HEK293 (cell line): ENCODE measurements around the gene LIN52.

Experiments
- CTCF ChIA-PET: fragments of 350-600 bp; formaldehyde crosslinking; extraction: SDS; loops from one replicate; lab custom pipeline; 2021; ENCODE audit warnings: antibody characterized with exemption; lab: Yijun Ruan, JAX
- POLR2A ChIA-PET: fragments of 300-600 bp; formaldehyde crosslinking; extraction: SDS; loops from one replicate; lab custom pipeline; 2020; ENCODE audit warnings: antibody characterized with exemption, inconsistent platforms; lab: Yijun Ruan, JAX
- H3K27ac ChIP-seq: fragments of 200-500 bp; sonication (Bioruptor generic); 2 replicates; pipeline ENCODE4 v1.5.1; 2014; ENCODE audit warnings: low read depth, low read length, control low read depth, inconsistent platforms; ENCODE audit errors: extremely low read depth
- H3K36me3 ChIP-seq, 2 experiments: fragments of 200-500 bp in 1 of 2; sonication (Bioruptor generic) in 1 of 2; 1 replicate in 1 of 2; 2 replicates in 1 of 2; pipeline ENCODE4 v1.5.1; 2014 to 2017; ENCODE audit warnings: inconsistent platforms in 2 of 2, low read length in 2 of 2; ENCODE audit not compliant: control insufficient read depth in 2 of 2, insufficient read depth in 1 of 2
- H3K4me1 ChIP-seq: fragments of 200-500 bp; sonication (Bioruptor generic); 2 replicates; pipeline ENCODE4 v1.5.1; 2014; ENCODE audit warnings: mild to moderate bottlenecking, low read length, inconsistent platforms; ENCODE audit not compliant: control insufficient read depth, insufficient read depth
- H3K4me3 ChIP-seq: 2 replicates; pipeline ENCODE4 v1.5.1; 2011; ENCODE audit warnings: low read depth, mild to moderate bottlenecking, control low read depth, low read length, moderate library complexity
- H3K9me3 ChIP-seq: fragments of 200-500 bp; sonication (Bioruptor generic); 2 replicates; pipeline ENCODE4 v1.5.1; 2014; ENCODE audit warnings: low read depth, low read length, inconsistent platforms; ENCODE audit not compliant: control insufficient read depth, insufficient read depth
- CTCF ChIP-seq: fragments of 450-650 bp; formaldehyde crosslinking; IDR thresholded peaks from 2 replicates; pipeline ENCODE4 v1.5.1; 2016; ENCODE audit warnings: missing biosample characterization, missing genetic modification characterization
- FEZF1 ChIP-seq: fragments of 450-650 bp; formaldehyde crosslinking; IDR thresholded peaks from 2 replicates; pipeline ENCODE4 v1.5.1; 2016; ENCODE audit warnings: missing biosample characterization, missing genetic modification characterization
- RBAK ChIP-seq: fragments of 450-650 bp; formaldehyde crosslinking; IDR thresholded peaks from 2 replicates; pipeline ENCODE4 v1.5.1; 2016; ENCODE audit warnings: missing biosample characterization, missing genetic modification characterization
- SCRT1 ChIP-seq: fragments of 450-650 bp; formaldehyde crosslinking; IDR thresholded peaks from 2 replicates; pipeline ENCODE4 v1.5.1; 2016; ENCODE audit warnings: missing biosample characterization, missing genetic modification characterization, borderline replicate concordance
- YY2 ChIP-seq: fragments of 450-650 bp; formaldehyde crosslinking; IDR thresholded peaks from 2 replicates; pipeline ENCODE4 v1.5.1; 2016; ENCODE audit warnings: missing biosample characterization, missing genetic modification characterization
- ZBTB6 ChIP-seq: fragments of 450-650 bp; formaldehyde crosslinking; IDR thresholded peaks from 2 replicates; pipeline ENCODE4 v1.5.1; 2017; ENCODE audit warnings: missing biosample characterization, missing genetic modification characterization
- ZEB2 ChIP-seq: fragments of 450-650 bp; formaldehyde crosslinking; IDR thresholded peaks from 2 replicates; pipeline ENCODE4 v1.5.1; 2016; ENCODE audit warnings: missing biosample characterization, missing genetic modification characterization
- ZFP69B ChIP-seq: fragments of 450-650 bp; formaldehyde crosslinking; IDR thresholded peaks from 2 replicates; pipeline ENCODE4 v1.5.1; 2016; ENCODE audit warnings: missing biosample characterization, missing genetic modification characterization
- ZNF112 ChIP-seq: fragments of 450-650 bp; formaldehyde crosslinking; IDR thresholded peaks from 2 replicates; pipeline ENCODE4 v1.5.0; 2017; ENCODE audit warnings: missing biosample characterization, missing genetic modification characterization
- ZNF132 ChIP-seq: fragments of 450-650 bp; formaldehyde crosslinking; IDR thresholded peaks from 2 replicates; pipeline ENCODE4 v1.5.1; 2017; ENCODE audit warnings: missing biosample characterization, missing genetic modification characterization, borderline replicate concordance
- ZNF175 ChIP-seq: fragments of 450-650 bp; formaldehyde crosslinking; IDR thresholded peaks from 2 replicates; pipeline ENCODE4 v1.5.1; 2016; ENCODE audit warnings: missing biosample characterization, missing genetic modification characterization
- ZNF214 ChIP-seq: fragments of 450-650 bp; formaldehyde crosslinking; IDR thresholded peaks from 2 replicates; pipeline ENCODE4 v1.5.1; 2017; ENCODE audit warnings: missing biosample characterization, mild to moderate bottlenecking, missing genetic modification characterization, borderline replicate concordance
- ZNF362 ChIP-seq: fragments of 450-650 bp; formaldehyde crosslinking; IDR thresholded peaks from 2 replicates; pipeline ENCODE4 v1.5.1; 2016; ENCODE audit warnings: missing biosample characterization, missing genetic modification characterization
- ZNF416 ChIP-seq: fragments of 450-650 bp; formaldehyde crosslinking; IDR thresholded peaks from 2 replicates; pipeline ENCODE4 v1.5.1; 2016; ENCODE audit warnings: missing biosample characterization, missing genetic modification characterization
- ZNF48 ChIP-seq: fragments of 450-650 bp; formaldehyde crosslinking; IDR thresholded peaks from 2 replicates; pipeline ENCODE4 v1.5.1; 2016; ENCODE audit warnings: missing biosample characterization, missing genetic modification characterization
- ZNF558 ChIP-seq: fragments of 450-650 bp; formaldehyde crosslinking; IDR thresholded peaks from 2 replicates; pipeline ENCODE4 v1.5.1; 2016; ENCODE audit warnings: missing biosample characterization, missing genetic modification characterization
- ZNF621 ChIP-seq: fragments of 450-650 bp; formaldehyde crosslinking; IDR thresholded peaks from 2 replicates; pipeline ENCODE4 v1.5.1; 2017; ENCODE audit warnings: missing biosample characterization, missing genetic modification characterization
- ZNF660 ChIP-seq: fragments of 450-650 bp; IDR thresholded peaks from 2 replicates; pipeline ENCODE4 v1.5.1; 2018; ENCODE audit warnings: missing biosample characterization, mild to moderate bottlenecking, missing genetic modification characterization
- ZNF677 ChIP-seq: fragments of 450-650 bp; IDR thresholded peaks from 2 replicates; pipeline ENCODE4 v1.5.0; 2018; ENCODE audit warnings: missing biosample characterization, mild to moderate bottlenecking, missing genetic modification characterization, moderate library complexity
- TF ChIP-seq, protein P1 (sequence below): fragments of 450-650 bp; formaldehyde crosslinking; IDR thresholded peaks from 2 replicates; pipeline ENCODE4 v1.5.1; 2017; ENCODE audit warnings: missing biosample characterization, missing genetic modification characterization
- TF ChIP-seq, protein P2 (sequence below): fragments of 450-650 bp; formaldehyde crosslinking; IDR thresholded peaks from 2 replicates; pipeline ENCODE4 v1.5.1; 2016; ENCODE audit warnings: missing biosample characterization, missing genetic modification characterization, borderline replicate concordance
- TF ChIP-seq, protein P3 (sequence below): fragments of 450-650 bp; formaldehyde crosslinking; IDR thresholded peaks from 2 replicates; pipeline ENCODE4 v1.5.1; 2016; ENCODE audit warnings: missing biosample characterization, missing genetic modification characterization

Gene LIN52

GRCh38 chr14:74208642-74209041 is 123.9 kb downstream of the LIN52 start:
- Histone ChIP-seq H3K36me3 (no peaks in the 10 kb centered on the region), H3K9me3 (no peaks in the 10 kb centered on the region), H3K4me3 (no peak overlapping the region)
- ChIA-PET POLR2A (no interaction called here), CTCF (interaction anchor here (0.7 to 4.1 kb wide), 4 partner anchors 19 to 94 kb away, joined by 3 to 20 read pairs (median 8); partner anchors contain the start of gene ABCD4)
- TF ChIP-seq ZNF416 (tag by site-specific recombination) (no peak), ZNF48 (no peak), ZNF112 (tag by site-specific recombination) (no peak), CTCF (tag by site-specific recombination) (no peak), RBAK (tag by site-specific recombination) (no peak), ZNF558 (tag by site-specific recombination) (no peak), ZNF621 (tag by site-specific recombination) (no peak), ZNF677 (tag by site-specific recombination) (no peak), ZBTB6 (tag by site-specific recombination) (no peak), ZNF132 (tag by site-specific recombination) (no peak), FEZF1 (tag by site-specific recombination) (no peak), SCRT1 (no peak), ZEB2 (tag by site-specific recombination) (no peak)
- TF ChIP-seq, protein P1, sequence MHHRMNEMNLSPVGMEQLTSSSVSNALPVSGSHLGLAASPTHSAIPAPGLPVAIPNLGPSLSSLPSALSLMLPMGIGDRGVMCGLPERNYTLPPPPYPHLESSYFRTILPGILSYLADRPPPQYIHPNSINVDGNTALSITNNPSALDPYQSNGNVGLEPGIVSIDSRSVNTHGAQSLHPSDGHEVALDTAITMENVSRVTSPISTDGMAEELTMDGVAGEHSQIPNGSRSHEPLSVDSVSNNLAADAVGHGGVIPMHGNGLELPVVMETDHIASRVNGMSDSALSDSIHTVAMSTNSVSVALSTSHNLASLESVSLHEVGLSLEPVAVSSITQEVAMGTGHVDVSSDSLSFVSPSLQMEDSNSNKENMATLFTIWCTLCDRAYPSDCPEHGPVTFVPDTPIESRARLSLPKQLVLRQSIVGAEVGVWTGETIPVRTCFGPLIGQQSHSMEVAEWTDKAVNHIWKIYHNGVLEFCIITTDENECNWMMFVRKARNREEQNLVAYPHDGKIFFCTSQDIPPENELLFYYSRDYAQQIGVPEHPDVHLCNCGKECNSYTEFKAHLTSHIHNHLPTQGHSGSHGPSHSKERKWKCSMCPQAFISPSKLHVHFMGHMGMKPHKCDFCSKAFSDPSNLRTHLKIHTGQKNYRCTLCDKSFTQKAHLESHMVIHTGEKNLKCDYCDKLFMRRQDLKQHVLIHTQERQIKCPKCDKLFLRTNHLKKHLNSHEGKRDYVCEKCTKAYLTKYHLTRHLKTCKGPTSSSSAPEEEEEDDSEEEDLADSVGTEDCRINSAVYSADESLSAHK (tag by site-specific recombination): no peak
- TF ChIP-seq, all 188 proteins: peak for 0
- Histone ChIP-seq H3K27ac (no peak overlapping the region), H3K4me1 (no peaks in the 10 kb centered on the region)

GRCh38 chr14:74211945-74212580 is 127.3 kb downstream of the LIN52 start:
- Histone ChIP-seq H3K36me3 (no peaks in the 10 kb centered on the region), H3K4me1 (no peaks in the 10 kb centered on the region), H3K4me3 (no peak overlapping the region), H3K9me3 (no peaks in the 10 kb centered on the region), H3K27ac (no peak overlapping the region)
- ChIA-PET CTCF (interaction anchor here (1.2 to 4.1 kb wide), 2 partner anchors 46 to 100 kb away, joined by 4 to 20 read pairs; no protein-coding TSS in a partner anchor), POLR2A (no interaction called here)
- TF ChIP-seq ZNF660 (tag by site-specific recombination) (no peak), YY2 (tag by site-specific recombination) (no peak), ZNF175 (tag by site-specific recombination) (no peak), ZNF214 (tag by site-specific recombination) (no peak), ZFP69B (tag by site-specific recombination) (no peak), ZNF362 (tag by site-specific recombination) (no peak)
- TF ChIP-seq, protein P2, sequence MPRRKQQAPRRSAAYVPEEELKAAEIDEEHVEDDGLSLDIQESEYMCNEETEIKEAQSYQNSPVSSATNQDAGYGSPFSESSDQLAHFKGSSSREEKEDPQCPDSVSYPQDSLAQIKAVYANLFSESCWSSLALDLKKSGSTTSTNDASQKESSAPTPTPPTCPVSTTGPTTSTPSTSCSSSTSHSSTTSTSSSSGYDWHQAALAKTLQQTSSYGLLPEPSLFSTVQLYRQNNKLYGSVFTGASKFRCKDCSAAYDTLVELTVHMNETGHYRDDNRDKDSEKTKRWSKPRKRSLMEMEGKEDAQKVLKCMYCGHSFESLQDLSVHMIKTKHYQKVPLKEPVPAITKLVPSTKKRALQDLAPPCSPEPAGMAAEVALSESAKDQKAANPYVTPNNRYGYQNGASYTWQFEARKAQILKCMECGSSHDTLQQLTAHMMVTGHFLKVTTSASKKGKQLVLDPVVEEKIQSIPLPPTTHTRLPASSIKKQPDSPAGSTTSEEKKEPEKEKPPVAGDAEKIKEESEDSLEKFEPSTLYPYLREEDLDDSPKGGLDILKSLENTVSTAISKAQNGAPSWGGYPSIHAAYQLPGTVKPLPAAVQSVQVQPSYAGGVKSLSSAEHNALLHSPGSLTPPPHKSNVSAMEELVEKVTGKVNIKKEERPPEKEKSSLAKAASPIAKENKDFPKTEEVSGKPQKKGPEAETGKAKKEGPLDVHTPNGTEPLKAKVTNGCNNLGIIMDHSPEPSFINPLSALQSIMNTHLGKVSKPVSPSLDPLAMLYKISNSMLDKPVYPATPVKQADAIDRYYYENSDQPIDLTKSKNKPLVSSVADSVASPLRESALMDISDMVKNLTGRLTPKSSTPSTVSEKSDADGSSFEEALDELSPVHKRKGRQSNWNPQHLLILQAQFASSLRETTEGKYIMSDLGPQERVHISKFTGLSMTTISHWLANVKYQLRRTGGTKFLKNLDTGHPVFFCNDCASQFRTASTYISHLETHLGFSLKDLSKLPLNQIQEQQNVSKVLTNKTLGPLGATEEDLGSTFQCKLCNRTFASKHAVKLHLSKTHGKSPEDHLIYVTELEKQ (tag by site-specific recombination): no peak
- TF ChIP-seq, protein P3, sequence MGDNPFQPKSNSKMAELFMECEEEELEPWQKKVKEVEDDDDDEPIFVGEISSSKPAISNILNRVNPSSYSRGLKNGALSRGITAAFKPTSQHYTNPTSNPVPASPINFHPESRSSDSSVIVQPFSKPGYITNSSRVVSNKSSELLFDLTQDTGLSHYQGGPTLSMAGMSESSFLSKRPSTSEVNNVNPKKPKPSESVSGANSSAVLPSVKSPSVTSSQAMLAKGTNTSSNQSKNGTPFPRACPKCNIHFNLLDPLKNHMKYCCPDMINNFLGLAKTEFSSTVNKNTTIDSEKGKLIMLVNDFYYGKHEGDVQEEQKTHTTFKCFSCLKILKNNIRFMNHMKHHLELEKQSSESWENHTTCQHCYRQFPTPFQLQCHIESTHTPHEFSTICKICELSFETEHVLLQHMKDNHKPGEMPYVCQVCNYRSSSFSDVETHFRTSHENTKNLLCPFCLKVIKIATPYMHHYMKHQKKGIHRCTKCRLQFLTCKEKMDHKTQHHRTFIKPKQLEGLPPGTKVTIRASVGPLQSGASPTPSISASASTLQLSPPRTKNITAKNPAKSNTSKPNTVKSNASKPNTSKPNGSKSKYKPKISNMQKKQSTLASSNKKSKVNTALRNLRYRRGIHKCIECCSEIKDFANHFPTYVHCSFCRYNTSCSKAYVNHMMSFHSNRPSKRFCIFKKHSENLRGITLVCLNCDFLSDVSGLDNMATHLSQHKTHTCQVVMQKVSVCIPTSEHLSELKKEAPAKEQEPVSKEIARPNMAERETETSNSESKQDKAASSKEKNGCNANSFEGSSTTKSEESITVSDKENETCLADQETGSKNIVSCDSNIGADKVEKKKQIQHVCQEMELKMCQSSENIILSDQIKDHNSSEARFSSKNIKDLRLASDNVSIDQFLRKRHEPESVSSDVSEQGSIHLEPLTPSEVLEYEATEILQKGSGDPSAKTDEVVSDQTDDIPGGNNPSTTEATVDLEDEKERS: no peak
